ENCODE data around the gene SLC35F1.

- no peak for TF ChIP-seq CTCF (IDR thresholded peaks at IDR 0.05)
- TF ChIP-seq POLR2A (IDR thresholded peaks at IDR 0.05): no peak
Observed at GRCh38 chr6:117919775-117920729, 13.0 kb downstream of the SLC35F1 start.

Measured in testis (tissue), 2 donors.